ENCODE measurements around the gene GNA15. TPM values are rescaled to one million over a fixed set of nuclear protein-coding genes. Genes with fewer than 3 reads are reported as not detected.

The GNA15 gene
- total and polyA plus RNA-seq, 2 donors (not counting 3 experiments of a cell fraction or from before 2014, with no cell fraction given), result 0.17 TPM; not detected in 1

GRCh38 chr19:3136684-3137055 lies 837 bp downstream of the GNA15 start:
- Histone ChIP-seq H3K9ac (replicated peaks; ENCODE audit: extremely low read depth, insufficient read depth, low read length) (no peak overlapping the region), H4K20me1 (replicated peaks; ENCODE audit: control insufficient read depth, extremely low read depth, insufficient read depth, low read length) (no peaks in the 10 kb centered on the region), H3K27ac (ENCODE audit: insufficient read depth, low read depth, low read length) (no peak overlapping the region), H3K4me1 (ENCODE audit: control insufficient read depth, extremely low read depth, insufficient read depth, low read length) (peaks cover 13% of the 10 kb centered on the region), H3K36me3 (ENCODE audit: control insufficient read depth in 2 of 2, extremely low read depth in 1 of 2, insufficient read depth in 2 of 2, low read length in 2 of 2) (no peaks in the 10 kb centered on the region), H2AFZ (ENCODE audit: low read depth, low read length) (peak overlapping the region; percentile 27), H3K4me2 (ENCODE audit: insufficient read depth, low read length) (no peak overlapping the region), H3K9me3 (replicated peaks; ENCODE audit: control insufficient read depth, insufficient read depth, low read length) (no peaks in the 10 kb centered on the region), H3K4me3 (replicated peaks in 1 of 3; ENCODE audit: insufficient read depth in 1 of 3, low read depth in 1 of 3, low read length in 3 of 3) (no peak overlapping the region), H3K79me2 (ENCODE audit: control insufficient read depth, insufficient read depth, low read length) (no peaks in the 10 kb centered on the region), H3K27me3 (ENCODE audit: control insufficient read depth in 2 of 2, insufficient read depth in 2 of 2, low read length in 2 of 2) (no peaks in the 10 kb centered on the region), H3K9me1 (replicated peaks; ENCODE audit: control insufficient read depth, extremely low read depth, insufficient read depth, low read length) (no peaks in the 10 kb centered on the region)
- CTCF ChIA-PET, result interaction anchor here (3.1 kb wide), 1 partner anchor 7 kb away, joined by 27 read pairs; no protein-coding TSS in a partner anchor
- intact Hi-C loops (cut with micrococcal nuclease) (no loop called here), dilution Hi-C loops (cut with MboI; ENCODE audit: extremely low pct_ligation_motif_present, low sequenced_read_pairs) (no loop called here)
- no peak for FAIRE-seq
- DNase-seq (ENCODE audit: low read depth, low spot score), result no peak
- BruUV-seq (replicated peaks), result no TSS peak
- POLR2A ChIA-PET, result no interaction called here
- TF ChIP-seq POLR2A (IDR thresholded peaks at IDR 0.05; ENCODE audit: low read depth, low read length) (no peak), CTCF (IDR thresholded peaks at IDR 0.05; ENCODE audit: extremely low read depth in 1 of 2, insufficient read depth in 1 of 2, low read depth in 1 of 2, low read length in 2 of 2) (no peak), MYC (IDR thresholded peaks at IDR 0.05; ENCODE audit: low read depth, low read length) (no peak), GATA2 (IDR thresholded peaks at IDR 0.05; ENCODE audit: insufficient read depth, insufficient read length, low read depth, low read length) (no peak), JUN (IDR thresholded peaks at IDR 0.05; ENCODE audit: borderline replicate concordance, insufficient read depth, insufficient read length, low read depth) (no peak), POLR2AphosphoS5 (IDR thresholded peaks at IDR 0.05; ENCODE audit: insufficient read depth, low read depth, low read length) (no peak), FOS (IDR thresholded peaks at IDR 0.05; ENCODE audit: borderline replicate concordance, insufficient read depth, low read length) (no peak), EZH2 (IDR thresholded peaks at IDR 0.05; ENCODE audit: borderline replicate concordance, low read depth, low read length, severe bottlenecking) (no peak), MAX (IDR thresholded peaks at IDR 0.05; ENCODE audit: insufficient read depth, insufficient read length) (no peak)

Measured in endothelial cell of umbilical vein (primary cell).